WTC11 (cell line): Measurements from ENCODE around the gene MAP7D3. TPM values are rescaled to one million over a fixed set of nuclear protein-coding genes. Genes with fewer than 3 reads are reported as not detected.

Experiments used
- ATAC-seq: fragments of 200-7000 bp; cut with Tn5 transposase; 2 replicates; pipeline ENCODE4 v1.10.0; 2021; ENCODE audit warnings: mild to moderate bottlenecking, moderate library complexity
- CTCF ChIA-PET: fragments of 300-600 bp; sonication (Branson Sonifier 250); formaldehyde crosslinking; loops from one replicate; lab custom pipeline; 2021; ENCODE audit warnings: antibody characterized with exemption; lab: Charles Lee
- POLR2A ChIA-PET: fragments of 350-600 bp; sonication (Branson Sonifier 250); formaldehyde crosslinking; loops from one replicate; lab custom pipeline; 2021; ENCODE audit warnings: antibody characterized with exemption; lab: Charles Lee
- DNase-seq: peaks from one replicate; pipeline ENCODE4 v3.0.0; 2021; ENCODE audit warnings: low spot score
- H3K27ac Mint-ChIP-seq: 2 replicates; pipeline ENCODE4 v1.8.0; 2021; ENCODE audit warnings: mixed read lengths
- H3K27me3 Mint-ChIP-seq: 2 replicates; pipeline ENCODE4 v1.8.0; 2021; ENCODE audit warnings: low read depth, mild to moderate bottlenecking, moderate library complexity, mixed read lengths
- H3K36me3 Mint-ChIP-seq: 2 replicates; pipeline ENCODE4 v1.8.0; 2021; ENCODE audit warnings: mixed read lengths
- H3K4me1 Mint-ChIP-seq: 2 replicates; pipeline ENCODE4 v1.8.0; 2022; ENCODE audit warnings: mixed read lengths
- H3K4me3 Mint-ChIP-seq: 2 replicates; pipeline ENCODE4 v1.8.0; 2021; ENCODE audit warnings: mild to moderate bottlenecking, moderate library complexity, mixed read lengths
- H3K9me3 Mint-ChIP-seq: 2 replicates; pipeline ENCODE4 v1.8.0; 2021; ENCODE audit warnings: mixed read lengths
- AFF4 ChIP-seq: sonication (generic); formaldehyde crosslinking; IDR thresholded peaks from 2 replicates; pipeline ENCODE4 v1.8.1; 2023; ENCODE audit warnings: mild to moderate bottlenecking, missing genetic modification reagents, borderline replicate concordance
- ESRRA ChIP-seq: sonication (generic); formaldehyde crosslinking; IDR thresholded peaks from 2 replicates; pipeline ENCODE4 v1.8.1; 2022; ENCODE audit warnings: mild to moderate bottlenecking, missing genetic modification reagents, borderline replicate concordance
- ETV6 ChIP-seq: sonication (generic); formaldehyde crosslinking; IDR thresholded peaks from 2 replicates; pipeline ENCODE4 v1.8.1; 2022; ENCODE audit warnings: mild to moderate bottlenecking, missing genetic modification reagents
- FOXK1 ChIP-seq: sonication (generic); formaldehyde crosslinking; IDR thresholded peaks from 2 replicates; pipeline ENCODE4 v1.8.0; 2022; ENCODE audit warnings: mild to moderate bottlenecking, moderate library complexity, missing genetic modification reagents
- GRHL2 ChIP-seq: fragments of 250-450 bp; sonication (Bioruptor Pico); IDR thresholded peaks from 2 replicates; pipeline ENCODE4 v1.8.0; 2022; ENCODE audit warnings: mild to moderate bottlenecking, moderate library complexity; ENCODE audit not compliant: insufficient replicate concordance, severe bottlenecking
- HMGA2 ChIP-seq: fragments of 250-450 bp; sonication (Bioruptor Pico); IDR thresholded peaks from 2 replicates; pipeline ENCODE4 v1.4.0; 2021; ENCODE audit warnings: mild to moderate bottlenecking, moderate library complexity
- IRF2 ChIP-seq: sonication (generic); formaldehyde crosslinking; IDR thresholded peaks from 2 replicates; pipeline ENCODE4 v1.8.0; 2022; ENCODE audit warnings: low read depth, missing genetic modification reagents, borderline replicate concordance
- NFYB ChIP-seq: sonication (generic); formaldehyde crosslinking; conservative IDR thresholded peaks from 2 replicates; pipeline ENCODE4 v1.8.0; 2022; ENCODE audit warnings: low read depth, missing genetic modification reagents
- OVOL2 ChIP-seq: fragments of 250-450 bp; sonication (Bioruptor Pico); IDR thresholded peaks from 2 replicates; pipeline ENCODE4 v1.9.0; 2021; ENCODE audit warnings: mild to moderate bottlenecking, borderline replicate concordance
- PRRX2 ChIP-seq: fragments of 250-450 bp; sonication (Bioruptor Pico); IDR thresholded peaks from 2 replicates; pipeline ENCODE4 v1.8.0; 2021; ENCODE audit warnings: mild to moderate bottlenecking
- SMAD3 ChIP-seq: sonication (generic); formaldehyde crosslinking; IDR thresholded peaks from 2 replicates; pipeline ENCODE4 v1.8.0; 2022; ENCODE audit warnings: missing genetic modification reagents, mild to moderate bottlenecking, borderline replicate concordance
- SMAD4 ChIP-seq: sonication (generic); formaldehyde crosslinking; IDR thresholded peaks from 2 replicates; pipeline ENCODE4 v1.8.0; 2022; ENCODE audit warnings: mild to moderate bottlenecking, missing genetic modification reagents
- ZNF138 ChIP-seq: sonication (generic); formaldehyde crosslinking; conservative IDR thresholded peaks from 2 replicates; pipeline ENCODE4 v1.8.1; 2022; ENCODE audit warnings: mild to moderate bottlenecking, moderate library complexity, missing genetic modification reagents
- total RNA-seq: library from RNA; stranded (reverse); gene quantifications from 3 replicates; pipeline ENCODE4 v1.2.3, GENCODE V29; 2021
- TF ChIP-seq, protein P1 (sequence below): sonication (generic); formaldehyde crosslinking; IDR thresholded peaks from 2 replicates; pipeline ENCODE4 v1.8.0; 2022; ENCODE audit warnings: mild to moderate bottlenecking, missing genetic modification reagents
- TF ChIP-seq, protein P2 (sequence below): fragments of 250-450 bp; sonication (Bioruptor Pico); IDR thresholded peaks from 2 replicates; pipeline ENCODE4 v1.8.0; 2021; ENCODE audit warnings: mild to moderate bottlenecking
- TF ChIP-seq, protein P3 (sequence below): fragments of 250-450 bp; sonication (Bioruptor Pico); IDR thresholded peaks from 2 replicates; pipeline ENCODE4 v1.9.0; 2021; ENCODE audit warnings: mild to moderate bottlenecking
- TF ChIP-seq, protein P4 (sequence below): sonication (generic); formaldehyde crosslinking; IDR thresholded peaks from 2 replicates; pipeline ENCODE4 v1.8.0; 2023; ENCODE audit warnings: missing genetic modification reagents, mild to moderate bottlenecking, borderline replicate concordance
- TF ChIP-seq, protein P5 (sequence below): fragments of 250-450 bp; sonication (Bioruptor Pico); IDR thresholded peaks from 2 replicates; pipeline ENCODE4 v2.1.2; 2022; ENCODE audit warnings: mild to moderate bottlenecking, moderate library complexity
- TF ChIP-seq, protein P6 (sequence below): sonication (generic); formaldehyde crosslinking; IDR thresholded peaks from 2 replicates; pipeline ENCODE4 v1.8.1; 2022; ENCODE audit warnings: mild to moderate bottlenecking, moderate library complexity, missing genetic modification reagents

Gene MAP7D3
- total RNA-seq, 1 experiment from 2014 or later, result 12.3 TPM

- peaks cover 18% of the 10 kb centered on the region for H3K4me1 Mint-ChIP-seq
- ChIA-PET POLR2A (no interaction called here), CTCF (no interaction called here)
- H3K36me3 Mint-ChIP-seq, result no peaks in the 10 kb centered on the region
- H3K9me3 Mint-ChIP-seq, result no peaks in the 10 kb centered on the region
- no peak overlapping the region for H3K4me3 Mint-ChIP-seq
- DNase-seq, result no peak
- ATAC-seq, result no peak
- no peaks in the 10 kb centered on the region for H3K27me3 Mint-ChIP-seq
- no peak overlapping the region for H3K27ac Mint-ChIP-seq
- TF ChIP-seq OVOL2 (CRISPR knock-in tag) (no peak), HMGA2 (CRISPR knock-in tag) (no peak), SMAD3 (CRISPR knock-in tag) (no peak), IRF2 (no peak), ESRRA (CRISPR knock-in tag) (no peak), SMAD4 (CRISPR knock-in tag) (no peak), GRHL2 (CRISPR knock-in tag) (no peak), AFF4 (no peak), FOXK1 (CRISPR knock-in tag) (no peak), ETV6 (CRISPR knock-in tag) (no peak), PRRX2 (CRISPR knock-in tag) (no peak), ZNF138 (no peak), NFYB (CRISPR knock-in tag) (no peak)
- TF ChIP-seq, protein P1, sequence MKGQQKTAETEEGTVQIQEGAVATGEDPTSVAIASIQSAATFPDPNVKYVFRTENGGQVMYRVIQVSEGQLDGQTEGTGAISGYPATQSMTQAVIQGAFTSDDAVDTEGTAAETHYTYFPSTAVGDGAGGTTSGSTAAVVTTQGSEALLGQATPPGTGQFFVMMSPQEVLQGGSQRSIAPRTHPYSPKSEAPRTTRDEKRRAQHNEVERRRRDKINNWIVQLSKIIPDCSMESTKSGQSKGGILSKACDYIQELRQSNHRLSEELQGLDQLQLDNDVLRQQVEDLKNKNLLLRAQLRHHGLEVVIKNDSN, result no peak
- TF ChIP-seq, protein P2, sequence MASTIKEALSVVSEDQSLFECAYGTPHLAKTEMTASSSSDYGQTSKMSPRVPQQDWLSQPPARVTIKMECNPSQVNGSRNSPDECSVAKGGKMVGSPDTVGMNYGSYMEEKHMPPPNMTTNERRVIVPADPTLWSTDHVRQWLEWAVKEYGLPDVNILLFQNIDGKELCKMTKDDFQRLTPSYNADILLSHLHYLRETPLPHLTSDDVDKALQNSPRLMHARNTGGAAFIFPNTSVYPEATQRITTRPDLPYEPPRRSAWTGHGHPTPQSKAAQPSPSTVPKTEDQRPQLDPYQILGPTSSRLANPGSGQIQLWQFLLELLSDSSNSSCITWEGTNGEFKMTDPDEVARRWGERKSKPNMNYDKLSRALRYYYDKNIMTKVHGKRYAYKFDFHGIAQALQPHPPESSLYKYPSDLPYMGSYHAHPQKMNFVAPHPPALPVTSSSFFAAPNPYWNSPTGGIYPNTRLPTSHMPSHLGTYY (CRISPR knock-in tag), result no peak
- TF ChIP-seq, protein P3, sequence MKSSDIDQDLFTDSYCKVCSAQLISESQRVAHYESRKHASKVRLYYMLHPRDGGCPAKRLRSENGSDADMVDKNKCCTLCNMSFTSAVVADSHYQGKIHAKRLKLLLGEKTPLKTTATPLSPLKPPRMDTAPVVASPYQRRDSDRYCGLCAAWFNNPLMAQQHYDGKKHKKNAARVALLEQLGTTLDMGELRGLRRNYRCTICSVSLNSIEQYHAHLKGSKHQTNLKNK (CRISPR knock-in tag), result no peak
- TF ChIP-seq, protein P4, sequence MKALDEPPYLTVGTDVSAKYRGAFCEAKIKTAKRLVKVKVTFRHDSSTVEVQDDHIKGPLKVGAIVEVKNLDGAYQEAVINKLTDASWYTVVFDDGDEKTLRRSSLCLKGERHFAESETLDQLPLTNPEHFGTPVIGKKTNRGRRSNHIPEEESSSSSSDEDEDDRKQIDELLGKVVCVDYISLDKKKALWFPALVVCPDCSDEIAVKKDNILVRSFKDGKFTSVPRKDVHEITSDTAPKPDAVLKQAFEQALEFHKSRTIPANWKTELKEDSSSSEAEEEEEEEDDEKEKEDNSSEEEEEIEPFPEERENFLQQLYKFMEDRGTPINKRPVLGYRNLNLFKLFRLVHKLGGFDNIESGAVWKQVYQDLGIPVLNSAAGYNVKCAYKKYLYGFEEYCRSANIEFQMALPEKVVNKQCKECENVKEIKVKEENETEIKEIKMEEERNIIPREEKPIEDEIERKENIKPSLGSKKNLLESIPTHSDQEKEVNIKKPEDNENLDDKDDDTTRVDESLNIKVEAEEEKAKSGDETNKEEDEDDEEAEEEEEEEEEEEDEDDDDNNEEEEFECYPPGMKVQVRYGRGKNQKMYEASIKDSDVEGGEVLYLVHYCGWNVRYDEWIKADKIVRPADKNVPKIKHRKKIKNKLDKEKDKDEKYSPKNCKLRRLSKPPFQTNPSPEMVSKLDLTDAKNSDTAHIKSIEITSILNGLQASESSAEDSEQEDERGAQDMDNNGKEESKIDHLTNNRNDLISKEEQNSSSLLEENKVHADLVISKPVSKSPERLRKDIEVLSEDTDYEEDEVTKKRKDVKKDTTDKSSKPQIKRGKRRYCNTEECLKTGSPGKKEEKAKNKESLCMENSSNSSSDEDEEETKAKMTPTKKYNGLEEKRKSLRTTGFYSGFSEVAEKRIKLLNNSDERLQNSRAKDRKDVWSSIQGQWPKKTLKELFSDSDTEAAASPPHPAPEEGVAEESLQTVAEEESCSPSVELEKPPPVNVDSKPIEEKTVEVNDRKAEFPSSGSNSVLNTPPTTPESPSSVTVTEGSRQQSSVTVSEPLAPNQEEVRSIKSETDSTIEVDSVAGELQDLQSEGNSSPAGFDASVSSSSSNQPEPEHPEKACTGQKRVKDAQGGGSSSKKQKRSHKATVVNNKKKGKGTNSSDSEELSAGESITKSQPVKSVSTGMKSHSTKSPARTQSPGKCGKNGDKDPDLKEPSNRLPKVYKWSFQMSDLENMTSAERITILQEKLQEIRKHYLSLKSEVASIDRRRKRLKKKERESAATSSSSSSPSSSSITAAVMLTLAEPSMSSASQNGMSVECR (CRISPR knock-in tag), result no peak
- TF ChIP-seq, protein P5, sequence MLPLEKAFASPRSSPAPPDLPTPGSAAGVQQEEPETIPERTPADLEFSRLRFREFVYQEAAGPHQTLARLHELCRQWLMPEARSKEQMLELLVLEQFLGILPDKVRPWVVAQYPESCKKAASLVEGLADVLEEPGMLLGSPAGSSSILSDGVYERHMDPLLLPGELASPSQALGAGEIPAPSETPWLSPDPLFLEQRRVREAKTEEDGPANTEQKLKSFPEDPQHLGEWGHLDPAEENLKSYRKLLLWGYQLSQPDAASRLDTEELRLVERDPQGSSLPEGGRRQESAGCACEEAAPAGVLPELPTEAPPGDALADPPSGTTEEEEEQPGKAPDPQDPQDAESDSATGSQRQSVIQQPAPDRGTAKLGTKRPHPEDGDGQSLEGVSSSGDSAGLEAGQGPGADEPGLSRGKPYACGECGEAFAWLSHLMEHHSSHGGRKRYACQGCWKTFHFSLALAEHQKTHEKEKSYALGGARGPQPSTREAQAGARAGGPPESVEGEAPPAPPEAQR (CRISPR knock-in tag), result no peak
- TF ChIP-seq, protein P6, sequence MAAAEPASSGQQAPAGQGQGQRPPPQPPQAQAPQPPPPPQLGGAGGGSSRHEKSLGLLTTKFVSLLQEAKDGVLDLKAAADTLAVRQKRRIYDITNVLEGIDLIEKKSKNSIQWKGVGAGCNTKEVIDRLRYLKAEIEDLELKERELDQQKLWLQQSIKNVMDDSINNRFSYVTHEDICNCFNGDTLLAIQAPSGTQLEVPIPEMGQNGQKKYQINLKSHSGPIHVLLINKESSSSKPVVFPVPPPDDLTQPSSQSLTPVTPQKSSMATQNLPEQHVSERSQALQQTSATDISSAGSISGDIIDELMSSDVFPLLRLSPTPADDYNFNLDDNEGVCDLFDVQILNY (CRISPR knock-in tag), result no peak
These were observed 54.5 kb downstream of the MAP7D3 start for GRCh38 chrX:136196691-136197155.
